Jurkat, Clone E6-1 (cell line): ENCODE data around the gene CAMTA1.
"Not testable (repeated sequence)": the region's sequence is repeated elsewhere in the genome, so short reads cannot be mapped to it uniquely, and the experiment has no call there.

Source experiments
- DNase-seq: peaks from one replicate; pipeline ENCODE4 v3.0.0-alpha.2; 2011; ENCODE audit warnings: low read depth, low spot score
- H3K4me3 ChIP-seq: 2 replicates; pipeline ENCODE4 v1.5.1; 2011; ENCODE audit warnings: mild to moderate bottlenecking, low read length, control low read depth, moderate library complexity

Gene CAMTA1

DNA sequence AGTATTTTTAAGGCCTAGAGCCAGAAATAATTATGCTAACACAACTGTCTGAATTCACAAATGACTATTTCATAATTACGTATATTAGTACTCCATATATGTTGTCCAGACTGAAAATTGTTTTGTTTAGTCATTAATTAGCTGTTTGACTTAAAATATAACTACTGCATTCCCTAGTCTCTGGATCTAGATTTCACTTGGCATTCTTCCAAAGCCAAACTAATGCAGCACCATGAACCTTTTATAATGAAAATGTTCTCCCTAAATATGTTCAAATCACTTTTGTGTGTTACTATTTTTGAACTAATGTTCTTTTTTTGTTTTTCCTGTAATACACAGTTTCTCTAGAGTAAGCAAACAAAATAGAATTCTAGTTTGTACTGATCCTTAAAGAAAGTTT lies 46.1 kb downstream of the CAMTA1 start:
- DNase-seq, result no peak
- no peak overlapping the region for H3K4me3 ChIP-seq

DNA sequence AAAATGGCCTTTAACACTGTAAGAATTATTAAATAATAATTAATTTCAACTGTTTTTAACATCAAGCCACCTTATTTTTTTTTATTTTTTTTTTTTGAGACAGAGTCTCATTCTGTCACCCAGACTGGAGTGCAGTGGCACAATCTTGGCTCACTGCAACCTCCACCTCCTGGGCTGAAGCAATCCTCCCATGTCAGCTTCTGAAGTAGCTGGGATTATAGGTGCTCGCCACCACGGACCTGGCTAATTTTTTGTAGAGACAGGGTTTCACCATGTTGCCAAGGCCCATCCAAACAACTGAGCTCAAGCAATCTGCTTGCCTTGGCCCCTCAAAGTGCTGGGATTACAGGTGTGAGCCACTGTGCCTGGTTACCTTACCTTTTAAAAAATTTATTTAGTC lies 46.8 kb downstream of the CAMTA1 start:
- not testable (repeated sequence) for H3K4me3 ChIP-seq, DNase-seq

DNA sequence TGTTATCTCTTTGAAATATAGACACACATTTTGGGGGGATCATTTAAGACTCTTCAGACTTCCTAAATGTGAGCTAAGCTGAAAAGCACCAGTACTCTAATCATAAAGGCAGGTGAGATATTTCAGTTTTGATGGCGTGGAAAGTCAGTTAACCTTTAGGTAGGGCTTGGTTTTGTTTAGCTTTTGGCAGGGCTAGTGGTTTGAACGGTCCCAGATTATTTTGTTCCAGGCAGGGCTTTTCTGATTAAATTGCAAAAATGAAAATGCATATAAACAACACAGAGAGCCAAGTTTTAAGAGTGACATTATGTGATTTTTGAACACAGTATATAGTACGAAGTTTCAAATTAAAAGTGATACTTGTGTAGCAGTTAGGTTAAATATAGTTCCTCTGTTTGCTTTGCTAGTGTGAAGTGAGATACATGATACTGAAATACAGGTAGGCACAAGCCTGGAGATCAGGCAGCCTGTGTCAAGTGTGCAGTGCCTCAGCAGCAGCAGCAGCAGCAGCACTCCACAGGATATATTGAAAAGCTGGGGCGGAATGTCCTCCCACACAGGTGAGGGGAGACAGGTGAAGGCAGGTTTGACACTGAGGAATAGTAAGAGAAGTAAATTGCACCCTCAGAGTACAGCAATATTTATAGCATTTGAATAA lies 47.4 kb downstream of the CAMTA1 start:
- no peak overlapping the region for H3K4me3 ChIP-seq
- DNase-seq, result no peak

DNA sequence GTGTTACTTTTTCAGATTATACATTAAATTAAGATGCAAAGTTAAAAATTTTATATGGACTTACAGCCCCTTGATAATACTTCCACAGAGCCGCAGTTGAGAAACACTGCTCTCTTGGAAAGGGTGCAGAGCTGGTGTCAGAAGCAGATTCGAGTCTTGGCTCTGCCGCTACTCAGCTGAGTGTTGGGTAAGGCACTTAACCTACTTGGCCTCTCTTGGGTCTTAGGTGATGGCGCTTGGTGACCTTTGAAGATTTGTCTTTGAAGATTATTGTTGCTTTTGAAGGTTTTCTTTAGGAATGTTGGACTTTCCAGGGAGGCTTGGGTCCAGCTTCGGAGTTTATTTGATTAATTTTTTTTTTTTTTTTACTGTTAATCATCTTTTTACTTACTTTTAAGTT lies 48.5 kb downstream of the CAMTA1 start:
- DNase-seq, result no peak
- no peak overlapping the region for H3K4me3 ChIP-seq

DNA sequence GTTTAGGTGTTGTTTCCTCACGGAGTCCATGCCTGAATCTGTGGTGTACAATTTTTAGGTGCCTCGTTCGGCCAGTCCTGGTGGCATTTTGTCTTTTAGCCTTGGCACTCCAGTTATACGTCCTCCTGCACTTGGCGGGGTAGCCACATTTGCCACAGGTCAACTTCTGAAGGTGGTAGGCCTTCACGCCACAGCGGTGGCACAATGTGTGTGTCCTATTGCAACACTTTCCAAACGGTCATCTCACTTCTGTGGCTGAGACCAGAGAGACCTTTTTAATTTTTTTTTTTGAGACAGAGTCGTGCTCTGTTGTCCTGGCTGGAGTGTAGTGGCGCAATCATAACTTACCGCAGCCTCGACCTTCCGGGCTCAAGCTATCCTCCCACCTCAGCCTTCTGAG lies 49.1 kb downstream of the CAMTA1 start:
- DNase-seq, result no peak
- H3K4me3 ChIP-seq, result no peak overlapping the region

DNA sequence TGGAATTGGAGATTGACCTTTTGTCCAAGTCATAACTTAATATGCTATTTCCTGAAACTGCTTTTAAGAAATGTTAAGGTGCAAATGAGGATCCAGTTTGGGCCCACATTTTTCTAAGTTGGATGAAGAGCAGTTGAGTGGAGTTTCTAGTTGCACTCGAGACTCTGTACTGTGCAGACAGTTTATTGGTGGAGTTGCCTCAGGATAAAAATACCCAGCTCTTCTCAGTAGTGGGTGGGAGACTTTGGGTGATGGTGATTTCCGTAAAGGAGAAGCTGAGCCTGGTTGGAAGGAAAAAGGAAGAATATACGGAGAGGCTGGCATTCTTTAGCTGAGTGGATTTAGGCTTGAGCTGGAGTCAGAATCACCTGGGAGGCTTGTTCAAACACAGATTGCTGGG lies 49.9 kb downstream of the CAMTA1 start:
- no peak for DNase-seq
- no peak overlapping the region for H3K4me3 ChIP-seq

DNA sequence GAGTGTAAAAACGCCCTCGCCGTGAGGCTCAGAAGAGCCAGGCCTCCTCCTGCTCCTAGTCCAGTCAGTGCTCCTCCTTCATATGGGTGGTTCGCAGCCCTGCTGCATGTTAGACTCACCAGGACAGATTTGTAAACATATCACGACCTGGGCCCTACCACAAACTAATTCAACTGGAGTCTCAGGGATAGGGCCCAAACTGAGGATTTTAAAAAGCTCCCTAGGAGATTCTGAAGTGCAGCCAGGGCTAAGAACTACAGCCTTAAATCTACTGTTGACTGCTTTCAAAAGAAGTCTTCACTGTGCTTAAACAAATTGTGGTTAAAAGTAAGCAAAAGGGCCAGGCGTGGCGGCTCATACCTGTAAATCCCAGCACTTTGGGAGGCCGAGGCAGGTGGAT lies 57.0 kb downstream of the CAMTA1 start:
- no peak overlapping the region for H3K4me3 ChIP-seq
- no peak for DNase-seq

- not testable (repeated sequence) for DNase-seq, H3K4me3 ChIP-seq
Observed at GRCh38 chr1:6845786-6846185, 60.5 kb downstream of the CAMTA1 start.

DNA sequence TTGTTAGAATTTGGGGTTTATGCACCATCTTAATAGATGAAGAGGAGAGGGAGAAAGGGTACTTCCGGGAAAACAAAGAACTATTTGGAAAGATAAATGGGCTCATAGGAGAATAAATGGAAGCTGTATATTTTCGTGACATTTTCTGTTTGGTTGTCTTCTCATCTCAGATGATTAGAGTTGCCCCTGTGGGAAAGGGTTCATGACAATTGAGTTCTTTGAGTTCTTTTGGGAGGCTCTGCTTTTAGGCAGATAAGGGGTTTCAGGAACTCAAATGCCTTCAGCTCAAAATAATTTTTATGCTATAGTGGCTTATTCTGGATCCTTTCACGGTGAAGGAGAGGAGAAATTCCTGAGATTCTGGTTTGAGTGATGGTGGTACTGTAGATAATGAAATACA lies 63.6 kb downstream of the CAMTA1 start:
- no peak overlapping the region for H3K4me3 ChIP-seq
- DNase-seq, result no peak

GRCh38 chr1:6850537-6850936 lies 65.3 kb downstream of the CAMTA1 start:
- DNase-seq, result no peak
- no peak overlapping the region for H3K4me3 ChIP-seq

DNA sequence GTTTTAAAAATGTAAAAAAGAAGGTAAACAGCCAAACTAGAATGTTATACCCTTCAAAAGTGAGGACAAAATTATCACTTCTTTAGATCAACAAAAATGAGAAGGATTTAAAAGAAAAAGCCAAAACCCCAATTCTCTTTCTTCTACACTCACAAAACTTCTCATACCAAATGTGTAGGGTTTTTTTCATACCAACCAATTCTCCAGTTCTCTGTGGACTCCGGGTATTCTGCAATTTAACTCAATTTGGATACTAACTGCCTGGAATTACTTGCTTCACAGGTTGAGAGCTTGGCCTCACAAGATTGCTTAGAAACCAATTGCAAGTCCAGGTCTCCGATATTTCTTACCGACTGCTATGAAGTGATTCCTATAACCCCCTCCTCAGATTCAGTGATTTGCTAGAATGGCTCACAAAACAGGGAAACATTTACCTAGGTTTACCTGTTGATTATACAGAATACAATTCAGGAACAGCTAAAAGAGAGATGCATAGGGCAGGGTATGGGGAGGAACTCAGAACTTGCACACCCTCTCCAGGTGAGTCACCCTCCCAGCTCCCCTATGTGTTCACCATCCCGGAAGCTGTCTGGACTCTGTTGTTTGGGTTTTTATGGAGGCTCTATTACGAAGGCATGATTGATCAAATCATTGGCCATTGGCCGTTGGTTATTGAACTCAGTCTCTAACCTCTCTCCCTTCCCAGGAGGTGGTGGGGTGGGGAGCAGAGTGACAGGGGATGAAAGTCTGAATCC lies 67.1 kb downstream of the CAMTA1 start:
- H3K4me3 ChIP-seq, result no peak overlapping the region
- DNase-seq, result no peak

- DNase-seq, result no peak
Observed at GRCh38 chr1:6854166-6854565, 68.9 kb downstream of the CAMTA1 start.

DNA sequence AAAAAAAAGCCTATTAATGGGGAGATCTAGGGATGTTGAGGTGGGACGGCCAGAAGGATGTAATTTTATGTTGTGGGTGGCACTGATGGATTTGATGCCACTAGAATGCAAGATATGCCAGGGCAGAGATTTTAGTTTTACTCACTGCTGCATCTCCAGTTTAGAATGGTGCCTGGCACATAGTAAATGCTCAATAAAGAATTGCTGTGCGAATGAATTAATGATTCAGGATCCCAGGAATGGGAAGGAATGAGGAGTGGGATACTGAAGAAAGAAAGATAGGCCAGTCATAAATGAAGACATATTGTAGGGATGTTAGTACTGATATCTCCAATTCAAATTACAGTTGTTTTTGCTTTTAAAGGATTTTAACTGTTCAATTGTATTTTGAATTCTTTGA lies 72.6 kb downstream of the CAMTA1 start:
- DNase-seq, result no peak
- no peak overlapping the region for H3K4me3 ChIP-seq

More at GRCh38 chr1:6854166-6854565, 68.9 kb downstream of the CAMTA1 start:
- H3K4me3 ChIP-seq, result no peak overlapping the region

GRCh38 chr1:6858596-6858995 lies 73.3 kb downstream of the CAMTA1 start:
- H3K4me3 ChIP-seq, result no peak overlapping the region
- no peak for DNase-seq

GRCh38 chr1:6859415-6860343 lies 74.4 kb downstream of the CAMTA1 start:
- DNase-seq, result no peak

GRCh38 chr1:6860401-6860800 lies 75.1 kb downstream of the CAMTA1 start:
- no peak for DNase-seq
- no peak overlapping the region for H3K4me3 ChIP-seq

More at GRCh38 chr1:6859415-6860343, 74.4 kb downstream of the CAMTA1 start:
- no peak overlapping the region for H3K4me3 ChIP-seq

DNA sequence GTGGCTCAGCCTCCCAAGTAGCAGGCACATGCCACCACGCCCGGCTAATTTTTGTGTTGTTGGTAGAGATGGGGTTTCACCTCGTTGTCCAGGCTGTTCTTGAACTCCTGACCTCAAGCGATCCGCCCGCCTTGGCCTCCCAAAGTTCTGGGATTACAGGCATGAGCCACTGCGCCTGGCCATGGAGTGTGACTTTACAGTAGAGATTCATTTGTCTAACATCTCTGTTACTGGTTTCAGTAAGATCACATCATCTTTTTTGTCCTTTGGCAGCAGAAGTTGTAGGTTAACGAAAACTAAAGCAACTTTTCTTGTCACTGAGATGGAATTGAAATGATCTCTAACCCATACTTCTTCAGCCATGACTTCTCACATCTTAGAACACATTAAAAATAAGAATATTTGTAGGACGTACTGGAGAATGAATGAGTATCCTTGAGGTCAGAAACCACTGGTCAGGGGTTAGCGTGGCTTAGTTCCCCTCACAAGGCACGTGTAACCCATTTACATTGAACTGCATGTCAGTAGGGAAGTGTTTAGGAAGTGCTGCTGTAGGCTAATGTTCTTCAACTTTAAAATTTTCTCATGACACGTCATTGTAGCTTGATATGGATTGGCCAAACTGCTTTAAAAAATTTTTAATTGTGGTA lies 75.9 kb downstream of the CAMTA1 start:
- no peak overlapping the region for H3K4me3 ChIP-seq
- DNase-seq, result no peak

DNA sequence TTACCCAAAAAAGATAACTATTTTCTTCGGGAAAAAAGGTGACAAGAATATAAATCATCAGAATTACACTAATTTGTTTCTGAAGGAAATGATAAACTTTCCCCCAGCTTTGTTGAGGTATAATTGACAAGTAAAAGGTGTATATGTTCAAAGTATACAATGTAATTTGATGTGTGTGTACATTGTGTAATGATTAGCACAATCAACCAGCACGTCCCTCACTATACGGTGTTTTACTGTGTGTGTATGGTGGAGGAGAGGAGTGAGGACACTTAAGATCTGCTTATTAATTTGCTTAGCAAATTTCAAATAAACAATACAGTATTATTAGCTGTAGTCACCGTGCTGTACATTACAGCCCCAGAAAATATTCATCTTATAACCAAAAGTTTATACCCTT lies 77.7 kb downstream of the CAMTA1 start:
- DNase-seq, result no peak
- no peak overlapping the region for H3K4me3 ChIP-seq

DNA sequence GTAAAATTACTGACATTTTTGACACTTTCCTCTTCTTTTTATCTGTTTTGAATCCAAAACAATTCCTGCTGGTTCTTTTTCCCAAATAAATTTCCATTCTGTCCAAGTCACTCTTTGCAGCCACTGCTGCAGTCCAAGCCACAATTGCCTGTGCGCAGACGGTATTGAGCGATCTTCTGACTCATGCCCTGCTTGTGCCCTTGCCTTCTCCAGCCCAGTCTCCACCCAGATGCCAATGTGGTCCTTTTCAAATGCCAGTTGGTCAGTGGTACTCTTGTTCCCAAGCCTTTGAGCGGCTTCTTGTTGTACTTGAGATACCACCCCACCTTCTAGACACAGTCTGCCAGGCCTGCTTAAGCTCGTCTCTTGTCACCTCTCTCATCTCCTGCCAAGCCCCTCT lies 78.9 kb downstream of the CAMTA1 start:
- H3K4me3 ChIP-seq, result no peak overlapping the region
- DNase-seq, result no peak
